Measurements from ENCODE around the gene RSRP1. TPM values are rescaled to one million over a fixed set of nuclear protein-coding genes. Genes with fewer than 3 reads are reported as not detected.

Gene RSRP1
- total RNA-seq, 4 donors from 2014 or later, result 229 to 358 (median 274) TPM

- no peak overlapping the region for H3K27ac ChIP-seq
- no peaks in the 10 kb centered on the region for H3K27me3 ChIP-seq
- H3K9me3 ChIP-seq, result no peaks in the 10 kb centered on the region
- H3K36me3 ChIP-seq, result no peaks in the 10 kb centered on the region
- DNase-seq, result no peak
- H3K4me3 ChIP-seq, result no peak overlapping the region
- no peak for TF ChIP-seq POLR2A (IDR thresholded peaks at IDR 0.05)
- TF ChIP-seq, protein P1, sequence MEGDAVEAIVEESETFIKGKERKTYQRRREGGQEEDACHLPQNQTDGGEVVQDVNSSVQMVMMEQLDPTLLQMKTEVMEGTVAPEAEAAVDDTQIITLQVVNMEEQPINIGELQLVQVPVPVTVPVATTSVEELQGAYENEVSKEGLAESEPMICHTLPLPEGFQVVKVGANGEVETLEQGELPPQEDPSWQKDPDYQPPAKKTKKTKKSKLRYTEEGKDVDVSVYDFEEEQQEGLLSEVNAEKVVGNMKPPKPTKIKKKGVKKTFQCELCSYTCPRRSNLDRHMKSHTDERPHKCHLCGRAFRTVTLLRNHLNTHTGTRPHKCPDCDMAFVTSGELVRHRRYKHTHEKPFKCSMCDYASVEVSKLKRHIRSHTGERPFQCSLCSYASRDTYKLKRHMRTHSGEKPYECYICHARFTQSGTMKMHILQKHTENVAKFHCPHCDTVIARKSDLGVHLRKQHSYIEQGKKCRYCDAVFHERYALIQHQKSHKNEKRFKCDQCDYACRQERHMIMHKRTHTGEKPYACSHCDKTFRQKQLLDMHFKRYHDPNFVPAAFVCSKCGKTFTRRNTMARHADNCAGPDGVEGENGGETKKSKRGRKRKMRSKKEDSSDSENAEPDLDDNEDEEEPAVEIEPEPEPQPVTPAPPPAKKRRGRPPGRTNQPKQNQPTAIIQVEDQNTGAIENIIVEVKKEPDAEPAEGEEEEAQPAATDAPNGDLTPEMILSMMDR (IDR thresholded peaks at IDR 0.05), result no peak
- peaks cover 0 to 9% (median 0%) of the 10 kb centered on the region in 4 donors for H3K4me1 ChIP-seq
Observed at GRCh38 chr1:25210728-25211127, 36.5 kb downstream of the RSRP1 start.

- peaks cover 0 to 9% (median 0%) of the 10 kb centered on the region in 4 donors for H3K4me1 ChIP-seq
- H3K9me3 ChIP-seq, result no peaks in the 10 kb centered on the region
- H3K36me3 ChIP-seq, result no peaks in the 10 kb centered on the region
- no peaks in the 10 kb centered on the region for H3K27me3 ChIP-seq
- DNase-seq, result no peak
- H3K4me3 ChIP-seq, result no peak overlapping the region
- H3K27ac ChIP-seq, result no peak overlapping the region
- no peak for TF ChIP-seq POLR2A (IDR thresholded peaks at IDR 0.05)
- TF ChIP-seq, protein P1 (IDR thresholded peaks at IDR 0.05), result no peak
Observed at GRCh38 chr1:25209516-25209915, 37.7 kb downstream of the RSRP1 start.

DNA sequence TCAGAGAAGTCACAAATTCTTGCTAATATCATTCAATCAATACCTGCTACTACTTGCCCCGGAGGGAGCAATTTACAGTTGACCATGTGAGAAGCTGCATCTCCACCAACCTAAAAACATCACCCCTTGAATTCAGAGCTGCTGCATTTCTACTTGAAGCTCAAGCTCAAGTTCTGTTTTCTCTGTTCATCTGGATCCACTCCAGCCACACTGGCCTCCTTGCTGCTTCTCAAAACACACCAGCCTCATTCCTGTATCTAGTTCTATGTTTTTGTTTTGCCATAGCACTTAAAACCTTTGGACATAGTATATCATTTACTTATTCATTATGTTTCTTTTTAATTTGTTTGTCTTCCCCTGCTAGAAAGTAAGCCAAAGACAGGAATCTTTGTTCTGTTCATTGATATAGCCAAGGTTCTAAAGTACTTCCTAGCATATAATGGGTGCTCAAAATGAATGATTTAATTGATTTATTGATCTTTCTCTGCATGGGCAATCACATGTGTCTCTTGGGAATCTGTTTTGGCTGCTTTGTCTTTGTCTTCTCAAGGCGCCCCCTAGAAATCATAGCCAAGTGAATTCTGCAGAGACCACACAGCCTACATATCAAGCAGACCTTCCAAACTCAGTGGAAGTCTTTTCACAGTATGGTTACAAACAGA, 38.6 kb downstream of the RSRP1 start:
- H3K27me3 ChIP-seq, result no peaks in the 10 kb centered on the region
- no peaks in the 10 kb centered on the region for H3K9me3 ChIP-seq
- no peaks in the 10 kb centered on the region for H3K36me3 ChIP-seq
- TF ChIP-seq, protein P1 (IDR thresholded peaks at IDR 0.05), result no peak
- no peak for TF ChIP-seq POLR2A (IDR thresholded peaks at IDR 0.05)
- H3K4me3 ChIP-seq, result no peak overlapping the region
- no peak for DNase-seq
- peaks cover 0 to 9% (median 0%) of the 10 kb centered on the region in 4 donors for H3K4me1 ChIP-seq
- peak overlapping the region in 1 of 4 donors; percentile 21 for H3K27ac ChIP-seq

- DNase-seq, result no peak
- peak overlapping the region in 2 of 4 donors; percentile 52 to 72 for H3K27ac ChIP-seq
- H3K9me3 ChIP-seq, result no peaks in the 10 kb centered on the region
Observed at GRCh38 chr1:25208092-25208491, 39.2 kb downstream of the RSRP1 start.

DNA sequence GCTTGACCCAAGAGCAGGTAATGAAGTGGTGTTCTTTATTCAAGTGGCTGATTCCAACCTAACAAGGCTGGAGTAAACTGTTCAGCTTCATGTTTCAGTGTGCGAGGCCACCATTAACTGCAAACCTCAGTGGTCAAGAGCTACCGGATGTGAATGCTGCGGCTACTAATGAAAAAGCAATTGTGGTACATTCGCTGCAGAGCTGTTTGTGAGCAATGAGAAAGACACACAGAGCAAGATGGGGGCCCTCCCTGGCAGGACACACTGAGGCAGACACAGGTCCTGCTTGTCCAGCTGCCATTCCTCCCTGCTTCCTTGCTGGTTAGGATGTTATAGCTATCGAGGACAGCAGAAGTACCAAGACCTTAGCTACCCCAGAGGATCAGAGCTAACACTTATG, 41.1 kb downstream of the RSRP1 start:
- no peak for DNase-seq
- no peaks in the 10 kb centered on the region for H3K27me3 ChIP-seq
- TF ChIP-seq, protein P1 (IDR thresholded peaks at IDR 0.05), result no peak
- TF ChIP-seq POLR2A (IDR thresholded peaks at IDR 0.05), result no peak
- no peaks in the 10 kb centered on the region for H3K9me3 ChIP-seq
- H3K27ac ChIP-seq, result no peak overlapping the region
- no peak overlapping the region for H3K4me3 ChIP-seq
- peaks cover 0 to 9% (median 0%) of the 10 kb centered on the region in 4 donors for H3K4me1 ChIP-seq
- H3K36me3 ChIP-seq, result no peaks in the 10 kb centered on the region

More at GRCh38 chr1:25208092-25208491, 39.2 kb downstream of the RSRP1 start:
- Histone ChIP-seq H3K36me3 (no peaks in the 10 kb centered on the region), H3K4me1 (peaks cover 0 to 9% (median 0%) of the 10 kb centered on the region in 4 donors), H3K4me3 (no peak overlapping the region), H3K27me3 (no peaks in the 10 kb centered on the region)
- TF ChIP-seq, protein P1 (IDR thresholded peaks at IDR 0.05), result no peak
- no peak for TF ChIP-seq POLR2A (IDR thresholded peaks at IDR 0.05)

Data from Peyer's patch (tissue), 4 donors.